KMS-11 (cell line): ENCODE results near the gene DSCAML1.

Source experiments
- H2AFZ ChIP-seq: fragments of 200-600 bp; sonication (generic); 2 replicates; pipeline ENCODE4 v1.6.1; 2016; ENCODE audit warnings: antibody characterized with exemption, mixed run types, low read depth
- H3K27ac ChIP-seq: fragments of 200-600 bp; sonication (generic); 2 replicates; pipeline ENCODE4 v1.6.1; 2016; ENCODE audit warnings: mild to moderate bottlenecking, mixed run types
- H3K27me3 ChIP-seq: fragments of 200-600 bp; sonication (generic); 2 replicates; pipeline ENCODE4 v1.6.1; 2017; ENCODE audit warnings: mild to moderate bottlenecking, low read depth, mixed run types, moderate library complexity; ENCODE audit not compliant: insufficient read depth
- H3K36me3 ChIP-seq: fragments of 200-600 bp; sonication (generic); 2 replicates; pipeline ENCODE4 v1.6.1; 2017; ENCODE audit warnings: mild to moderate bottlenecking, mixed run types; ENCODE audit not compliant: insufficient read depth
- H3K4me1 ChIP-seq: fragments of 200-600 bp; sonication (generic); 2 replicates; pipeline ENCODE4 v1.6.1; 2016; ENCODE audit warnings: mild to moderate bottlenecking, low read depth, mixed run types; ENCODE audit not compliant: poor library complexity, severe bottlenecking
- H3K4me2 ChIP-seq: fragments of 200-600 bp; sonication (generic); 2 replicates; pipeline ENCODE4 v1.7.0; 2016; ENCODE audit warnings: mild to moderate bottlenecking, mixed run types
- H3K4me3 ChIP-seq: fragments of 200-600 bp; sonication (generic); IDR thresholded peaks from 2 replicates; pipeline ENCODE4 v1.6.1; 2017; ENCODE audit warnings: low read depth, low read length, mixed read lengths; ENCODE audit not compliant: insufficient read depth
- H3K79me2 ChIP-seq: fragments of 200-600 bp; sonication (generic); 2 replicates; pipeline ENCODE4 v1.6.1; 2016; ENCODE audit warnings: low read depth, mixed run types; ENCODE audit not compliant: insufficient read depth
- H3K9ac ChIP-seq: fragments of 200-600 bp; sonication (generic); 2 replicates; pipeline ENCODE4 v1.6.1; 2016; ENCODE audit warnings: mild to moderate bottlenecking, mixed run types
- H4K20me1 ChIP-seq: fragments of 200-600 bp; sonication (generic); 2 replicates; pipeline ENCODE4 v1.6.1; 2016; ENCODE audit warnings: mild to moderate bottlenecking, mixed run types; ENCODE audit not compliant: insufficient read depth
- CTCF ChIP-seq: fragments of 200-600 bp; sonication (generic); conservative IDR thresholded peaks from 2 replicates; pipeline ENCODE4 v1.6.1; 2017; ENCODE audit warnings: low read depth, mild to moderate bottlenecking, antibody characterized with exemption, low read length, moderate library complexity, mixed read lengths

Gene DSCAML1

GRCh38 chr11:117490911-117491310 is 306.1 kb downstream of the DSCAML1 start:
- Histone ChIP-seq H3K27me3 (no peaks in the 10 kb centered on the region), H4K20me1 (no peaks in the 10 kb centered on the region), H3K4me3 (no peak overlapping the region), H2AFZ (no peak overlapping the region), H3K36me3 (no peaks in the 10 kb centered on the region), H3K9ac (no peak overlapping the region), H3K79me2 (no peaks in the 10 kb centered on the region), H3K4me1 (no peaks in the 10 kb centered on the region), H3K4me2 (no peak overlapping the region), H3K27ac (no peak overlapping the region)
- TF ChIP-seq CTCF: no peak

- no peaks in the 10 kb centered on the region for H3K36me3 ChIP-seq
- no peak overlapping the region for H3K9ac ChIP-seq
- no peak overlapping the region for H3K4me2 ChIP-seq
- H3K4me1 ChIP-seq: no peaks in the 10 kb centered on the region
- H3K27me3 ChIP-seq: no peaks in the 10 kb centered on the region
- no peaks in the 10 kb centered on the region for H4K20me1 ChIP-seq
- TF ChIP-seq CTCF: no peak
- no peak overlapping the region for H3K27ac ChIP-seq
- H2AFZ ChIP-seq: no peak overlapping the region
- H3K79me2 ChIP-seq: no peaks in the 10 kb centered on the region
- H3K4me3 ChIP-seq: no peak overlapping the region
These were observed 306.9 kb downstream of the DSCAML1 start for GRCh38 chr11:117489999-117490679.

- no peaks in the 10 kb centered on the region for H3K4me1 ChIP-seq
- no peak overlapping the region for H3K27ac ChIP-seq
- no peak overlapping the region for H3K4me3 ChIP-seq
- H2AFZ ChIP-seq: no peak overlapping the region
- no peak overlapping the region for H3K9ac ChIP-seq
- H3K4me2 ChIP-seq: no peak overlapping the region
- no peaks in the 10 kb centered on the region for H4K20me1 ChIP-seq
- TF ChIP-seq CTCF: no peak
- no peaks in the 10 kb centered on the region for H3K36me3 ChIP-seq
- no peaks in the 10 kb centered on the region for H3K79me2 ChIP-seq
- H3K27me3 ChIP-seq: no peaks in the 10 kb centered on the region
These were observed 307.7 kb downstream of the DSCAML1 start for GRCh38 chr11:117488996-117489952.

GRCh38 chr11:117486059-117486458 is 311.0 kb downstream of the DSCAML1 start:
- H4K20me1 ChIP-seq: no peaks in the 10 kb centered on the region
- H2AFZ ChIP-seq: no peak overlapping the region
- H3K4me1 ChIP-seq: no peaks in the 10 kb centered on the region
- no peak for TF ChIP-seq CTCF
- no peak overlapping the region for H3K9ac ChIP-seq
- H3K79me2 ChIP-seq: no peaks in the 10 kb centered on the region
- H3K4me2 ChIP-seq: no peak overlapping the region
- H3K36me3 ChIP-seq: no peaks in the 10 kb centered on the region
- H3K27ac ChIP-seq: no peak overlapping the region
- no peak overlapping the region for H3K4me3 ChIP-seq
- H3K27me3 ChIP-seq: no peaks in the 10 kb centered on the region
